C4-2B (cell line): ENCODE results near the gene GSDMA.

Source experiments
- H3K27ac ChIP-seq: fragments of 450-650 bp; 2 replicates; pipeline ENCODE4 v1.5.1; 2017
- CTCF ChIP-seq: fragments of 450-650 bp; conservative IDR thresholded peaks from 2 replicates; pipeline ENCODE4 v1.5.1; 2017; ENCODE audit warnings: mild to moderate bottlenecking
- ZFX ChIP-seq: fragments of 450-650 bp; IDR thresholded peaks from 2 replicates; pipeline ENCODE4 v1.6.1; 2017

GSDMA gene

DNA sequence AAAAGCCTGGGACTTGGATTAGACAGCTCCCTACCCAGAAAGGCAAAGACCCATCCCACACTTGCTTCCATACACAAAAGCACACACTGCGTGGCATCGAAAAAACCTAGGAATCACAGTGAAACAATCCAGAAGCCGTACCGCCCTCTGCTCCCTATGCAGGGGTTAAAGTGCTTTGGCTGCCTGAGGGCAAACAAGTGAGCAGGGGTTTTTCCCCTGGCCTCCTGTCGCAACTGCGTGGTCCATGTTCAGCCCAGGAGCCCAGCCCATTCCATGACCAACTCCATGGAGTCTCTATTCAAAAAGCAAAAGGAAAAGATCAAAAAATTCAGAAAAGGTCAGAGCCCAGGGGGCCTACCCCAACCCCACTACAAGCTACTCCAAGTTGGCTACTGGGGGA is 40.8 kb upstream of the GSDMA start:
- H3K27ac ChIP-seq, result no peak overlapping the region
- TF ChIP-seq CTCF (no peak), ZFX (no peak)

DNA sequence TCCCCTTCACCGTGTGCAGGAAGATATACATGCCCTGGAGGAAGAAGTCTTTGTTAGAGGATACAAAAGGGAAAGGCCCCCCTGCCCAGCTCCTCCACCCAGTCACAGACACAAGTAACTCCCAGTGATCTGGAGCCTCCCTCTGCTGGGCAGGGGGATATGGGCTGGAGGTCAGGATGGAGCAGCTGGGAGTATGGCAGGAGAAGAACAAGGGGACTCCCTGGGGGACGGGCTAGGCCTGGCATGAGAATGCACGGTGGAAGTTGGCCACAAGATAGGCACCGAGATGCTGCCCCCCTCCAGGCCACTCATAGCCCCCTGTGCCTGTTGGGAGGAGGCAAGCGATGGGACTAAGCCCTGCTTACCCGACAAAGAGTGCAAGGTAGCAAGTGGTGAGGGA is 39.6 kb upstream of the GSDMA start:
- H3K27ac ChIP-seq, result no peak overlapping the region
- no peak for TF ChIP-seq ZFX
- no peak for TF ChIP-seq CTCF

GRCh38 chr17:39923836-39924690 is 38.7 kb upstream of the GSDMA start:
- TF ChIP-seq ZFX, result no peak
- no peak; the same call in 1 of the 2 replicates for TF ChIP-seq CTCF
- H3K27ac ChIP-seq, result no peak overlapping the region

DNA sequence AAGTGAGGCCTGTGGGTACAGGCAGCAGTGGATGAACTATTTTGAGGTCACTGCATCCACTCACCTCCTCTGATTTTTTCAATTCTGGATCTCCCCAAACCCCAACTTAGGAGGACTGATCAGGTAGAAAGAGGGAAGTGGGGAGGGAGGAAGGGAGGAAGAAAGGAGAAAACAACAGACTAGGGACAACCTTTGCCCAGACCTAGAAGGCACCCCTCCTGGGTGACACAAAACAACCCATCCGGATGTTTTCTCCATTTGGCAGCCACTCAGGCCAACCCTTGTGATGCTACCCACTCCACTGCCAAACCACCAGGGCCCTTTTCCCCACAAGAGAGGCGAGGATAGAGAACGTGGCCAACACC is 38.1 kb upstream of the GSDMA start:
- no peak overlapping the region for H3K27ac ChIP-seq
- TF ChIP-seq ZFX (no peak), CTCF (no peak; the same call in 1 of the 2 replicates)

DNA sequence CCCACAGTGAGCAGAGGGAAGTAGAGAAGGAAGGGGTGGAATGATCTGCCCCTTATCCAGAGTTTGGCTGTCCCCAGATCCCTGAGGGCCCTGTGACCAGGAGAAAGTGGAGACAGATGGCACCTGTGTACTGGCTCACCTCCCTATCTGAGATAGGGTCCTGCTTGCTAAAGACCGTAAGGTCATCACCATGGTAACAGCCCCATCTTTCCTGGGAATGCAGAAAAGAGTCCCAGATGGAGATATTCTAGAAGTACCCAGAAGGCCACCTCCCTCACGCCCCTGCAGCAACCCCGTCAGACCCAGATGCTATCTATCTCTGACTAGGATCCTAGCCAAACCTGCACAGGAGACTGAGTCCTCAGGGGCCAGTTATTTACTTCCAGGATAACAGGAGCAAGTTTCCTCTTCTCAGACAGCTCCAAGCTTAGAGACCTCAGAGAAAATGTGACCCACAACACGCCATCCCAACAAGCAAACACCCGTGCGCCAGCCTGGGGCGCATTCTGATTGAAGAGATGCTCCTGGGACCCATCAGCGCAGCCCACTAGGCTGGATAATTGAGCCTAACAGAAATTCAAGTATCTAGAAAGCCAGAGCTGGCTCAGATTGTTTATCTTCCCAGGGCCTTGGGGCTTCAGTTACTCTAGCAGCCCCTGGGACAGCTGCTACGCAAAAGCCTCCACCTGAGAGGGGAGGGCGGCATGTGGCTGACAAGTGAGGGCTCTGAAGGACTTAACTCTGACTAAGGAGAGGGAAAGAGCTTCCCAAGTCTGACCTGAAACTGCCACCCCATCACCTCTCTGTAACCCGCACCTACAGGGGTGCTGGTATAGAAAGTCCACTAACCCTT is 37.3 kb upstream of the GSDMA start:
- H3K27ac ChIP-seq, result no peak overlapping the region

GRCh38 chr17:39926135-39926587 is 36.6 kb upstream of the GSDMA start:
- H3K27ac ChIP-seq, result peak overlapping the region; percentile 73
- no peak for TF ChIP-seq ZFX
- no peak for TF ChIP-seq CTCF

More for the DNA sequence above, 37.3 kb upstream of the GSDMA start:
- no peak for TF ChIP-seq CTCF
- no peak for TF ChIP-seq ZFX
